Left lung (tissue), 10 donors: ENCODE measurements around the gene MTUS2. TPM values are rescaled to one million over a fixed set of nuclear protein-coding genes. Genes with fewer than 3 reads are reported as not detected.
A peak's percentile ranks its signal among the peaks of the same experiment; 100 is the strongest.

Experiments used
- ATAC-seq: fragments of 200-7000 bp; cut with Tn5 transposase; one replicate; pipeline ENCODE4 v1.9.1; 2020; ENCODE audit warnings: moderate library complexity
- DNase-seq, 4 donors: peaks; one replicate each; pipeline ENCODE4 v3.0.0-alpha.2; 2013 to 2020
- H3K27ac ChIP-seq, 2 donors: fragments of 200-600 bp; sonication (generic) in 1 of 2; one replicate each; pipeline versions ENCODE4 v1.5.0 to v1.8.0; 2020 to 2021
- H3K27me3 ChIP-seq, 2 donors: fragments of 200-600 bp; sonication (generic) in 1 of 2; one replicate each; pipeline versions ENCODE4 v1.5.0 to v1.8.0; 2020 to 2021
- H3K36me3 ChIP-seq, 2 donors: fragments of 200-600 bp; sonication (generic) in 1 of 2; one replicate each; pipeline versions ENCODE4 v1.5.0 to v1.8.0; 2020 to 2021
- H3K4me1 ChIP-seq, 2 donors: fragments of 200-600 bp; one replicate each; pipeline ENCODE4 v1.8.0; 2021
- H3K4me3 ChIP-seq, 2 donors: fragments of 200-600 bp; sonication (generic) in 1 of 2; one replicate each; pipeline versions ENCODE4 v1.5.0 to v1.8.0; 2020 to 2021; ENCODE audit warnings: mild to moderate bottlenecking in 1 of 2
- H3K9me3 ChIP-seq, 2 donors: fragments of 200-600 bp; sonication (generic) in 1 of 2; one replicate each; pipeline versions ENCODE4 v1.5.0 to v1.8.0; 2020 to 2021
- CTCF ChIP-seq, 2 donors: fragments of 200-600 bp; sonication (generic) in 1 of 2; IDR thresholded peaks; one replicate each; pipeline versions ENCODE4 v1.5.0 to v1.8.0; 2021; ENCODE audit warnings: antibody characterized with exemption in 2 of 2
- intact Hi-C, 2 donors: fragments of 100-400 bp; cut with DNase I; formaldehyde crosslinking; loops; one replicate each; pipeline versions ENCODE4 v1.11.2 to v1.14.2; 2022
- polyA plus RNA-seq, 6 donors: library from polyadenylated mRNA; unstranded; fragments of 120-200 nt; gene quantifications; one replicate each; pipeline ENCODE4 v1.2.1, GENCODE V29; 2013; ENCODE audit not compliant: insufficient read length in 6 of 6
- total RNA-seq, 2 donors: library from RNA; stranded (reverse); fragmentation: NEBNext Ultra II Directional; extraction: Animal tissue kit (Norgen Biotek cat#: 25700); gene quantifications; one replicate each; pipeline ENCODE4 v1.2.1, GENCODE V29; 2021
- donor health status: DM: no; HTN: yes; CAD: no.
- donor health status: DM: no; HTN: no; CAD: no.

Gene MTUS2
- total and polyA plus RNA-seq, 8 donors: 0.21 to 0.92 (median 0.50) TPM

GRCh38 chr13:29222458-29222857, 402.3 kb downstream of the MTUS2 start:
- intact Hi-C loops: no loop called here
- Histone ChIP-seq H3K27ac (no peak overlapping the region), H3K9me3 (peaks cover 0 to 33% of the 10 kb centered on the region in 2 donors), H3K36me3 (no peaks in the 10 kb centered on the region), H3K27me3 (no peaks in the 10 kb centered on the region), H3K4me1 (no peaks in the 10 kb centered on the region), H3K4me3 (no peak overlapping the region)
- no peak for DNase-seq
- no peak for ATAC-seq
- TF ChIP-seq CTCF (IDR thresholded peaks at IDR 0.05): no peak

DNA sequence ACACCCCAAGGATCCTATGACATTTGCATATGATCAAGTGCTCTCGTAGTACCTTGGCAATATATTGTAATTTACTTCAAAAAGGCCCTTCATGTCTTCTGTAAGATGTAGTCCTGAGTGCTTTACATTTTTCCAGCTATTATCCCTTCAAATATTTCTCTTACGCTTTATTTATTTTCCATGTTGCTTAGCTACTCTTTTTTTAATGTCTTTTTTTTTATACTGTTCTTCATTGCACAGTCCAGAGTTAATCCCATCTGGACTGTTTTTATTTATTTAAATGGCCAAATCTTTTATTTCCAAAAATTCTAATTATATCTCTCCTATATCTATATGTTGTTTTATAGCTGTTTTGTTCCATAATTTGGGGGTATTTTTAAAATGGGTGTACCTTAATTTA, 404.1 kb downstream of the MTUS2 start:
- intact Hi-C loops: no loop called here
- Histone ChIP-seq H3K36me3 (no peaks in the 10 kb centered on the region), H3K9me3 (peaks cover 0 to 25% of the 10 kb centered on the region in 2 donors), H3K27me3 (no peaks in the 10 kb centered on the region), H3K4me3 (no peak overlapping the region), H3K4me1 (no peaks in the 10 kb centered on the region), H3K27ac (no peak overlapping the region)
- DNase-seq (no peak), ATAC-seq (no peak)
- TF ChIP-seq CTCF (IDR thresholded peaks at IDR 0.05): no peak

DNA sequence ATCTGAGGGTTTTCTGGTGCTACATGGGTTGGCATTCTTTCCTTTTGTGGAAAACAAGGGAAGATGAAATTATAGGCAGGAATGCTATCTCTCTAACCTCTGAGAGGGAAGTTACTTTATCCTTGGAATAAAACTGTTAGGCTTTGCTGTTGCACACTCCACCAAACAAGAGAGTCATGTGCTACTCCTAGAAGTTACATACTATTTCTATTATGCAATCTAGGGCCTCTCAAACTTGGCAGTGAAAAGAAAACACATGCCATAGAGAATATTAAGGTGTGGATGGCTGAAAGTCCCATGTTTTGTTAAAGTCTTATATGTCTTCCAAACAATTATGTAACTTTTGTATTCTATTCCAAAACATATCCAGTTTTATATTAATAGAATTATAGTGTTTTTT, 407.4 kb downstream of the MTUS2 start:
- peaks cover 0 to 17% of the 10 kb centered on the region in 2 donors for H3K9me3 ChIP-seq
- TF ChIP-seq CTCF (IDR thresholded peaks at IDR 0.05): no peak
- H3K27me3 ChIP-seq: no peaks in the 10 kb centered on the region
- ATAC-seq (peak; percentile 85), DNase-seq (peak in 2 of 4 donors; percentile 10 to 39)
- H3K4me1 ChIP-seq: no peaks in the 10 kb centered on the region
- H3K27ac ChIP-seq: no peak overlapping the region
- H3K4me3 ChIP-seq: no peak overlapping the region
- intact Hi-C loops: no loop called here
- H3K36me3 ChIP-seq: no peaks in the 10 kb centered on the region

DNA sequence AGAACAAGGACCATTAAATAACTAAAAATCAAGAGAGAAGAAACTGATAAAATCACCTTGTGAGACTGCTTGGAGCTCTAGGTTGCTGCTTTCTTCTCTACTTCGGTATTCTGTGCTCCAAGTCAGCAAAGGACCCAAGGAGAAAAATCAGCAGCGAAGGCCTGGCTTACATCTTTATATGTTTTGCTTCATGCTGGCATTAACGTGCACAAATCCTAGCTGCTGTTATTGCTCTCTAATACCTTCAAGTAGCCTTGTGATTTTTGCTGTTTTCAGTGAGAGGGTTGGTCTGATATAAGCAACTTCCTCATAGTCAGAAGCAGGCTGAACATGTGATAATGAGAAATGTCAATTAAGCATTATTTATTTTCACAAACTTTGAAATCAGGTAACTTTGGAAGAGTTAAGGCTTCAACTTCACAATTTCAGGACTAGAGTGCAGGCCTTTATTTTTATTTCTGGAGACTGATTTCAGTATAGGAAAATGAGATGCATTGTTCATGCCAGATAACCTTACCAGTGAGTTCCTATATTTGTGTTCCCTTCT, 410.2 kb downstream of the MTUS2 start:
- DNase-seq (no peak), ATAC-seq (no peak)
- TF ChIP-seq CTCF (IDR thresholded peaks at IDR 0.05): no peak
- H3K4me3 ChIP-seq: no peak overlapping the region
- H3K27me3 ChIP-seq: no peaks in the 10 kb centered on the region
- H3K27ac ChIP-seq: no peak overlapping the region
- no peaks in the 10 kb centered on the region for H3K4me1 ChIP-seq
- intact Hi-C loops: no loop called here
- H3K36me3 ChIP-seq: no peaks in the 10 kb centered on the region
- no peaks in the 10 kb centered on the region for H3K9me3 ChIP-seq

GRCh38 chr13:29239653-29240525, 419.8 kb downstream of the MTUS2 start:
- TF ChIP-seq CTCF (IDR thresholded peaks at IDR 0.05): no peak
- Histone ChIP-seq H3K27ac (no peak overlapping the region), H3K36me3 (no peaks in the 10 kb centered on the region), H3K27me3 (no peaks in the 10 kb centered on the region), H3K4me3 (no peak overlapping the region), H3K4me1 (no peaks in the 10 kb centered on the region), H3K9me3 (no peaks in the 10 kb centered on the region)
- intact Hi-C loops: no loop called here
- ATAC-seq (no peak), DNase-seq (no peak)
